K562 (cell line): ENCODE data around the gene SCFD1.

ENCODE experiments used
- CHD2 ChIP-seq: IDR thresholded peaks from 2 replicates; pipeline ENCODE4 v1.6.1; 2011; ENCODE audit warnings: low read depth, low read length
- CTCF ChIP-seq, 3 experiments: IDR thresholded peaks in 2 of 3; conservative IDR thresholded peaks in 1 of 3; 2 replicates each; pipeline ENCODE4 v1.5.1; 2011 to 2012; ENCODE audit warnings: low read length in 3 of 3, mild to moderate bottlenecking in 3 of 3, control low read depth in 2 of 3, improper control_type of control experiment in 1 of 3, inconsistent platforms in 1 of 3, low read depth in 1 of 3, mixed read lengths in 1 of 3, moderate library complexity in 1 of 3; ENCODE audit not compliant: insufficient read depth in 2 of 3
- GABPA ChIP-seq: fragments of 200-800 bp; sonication (Bioruptor generic); conservative IDR thresholded peaks from 2 replicates; pipeline ENCODE4 v1.6.1; 2016; ENCODE audit warnings: low read depth, missing genetic modification characterization, missing compliant biosample characterization
- JUND ChIP-seq, 2 experiments: IDR thresholded peaks; 2 replicates in 1 of 2; 3 replicates in 1 of 2; pipeline ENCODE4 v1.6.1; 2011; ENCODE audit warnings: borderline replicate concordance in 2 of 2, low read depth in 2 of 2, low read length in 2 of 2, improper control_type of control experiment in 1 of 2, missing biosample characterization in 1 of 2, missing genetic modification characterization in 1 of 2, missing genetic modification reagents in 1 of 2
- ZBTB7A ChIP-seq: IDR thresholded peaks from 2 replicates; pipeline ENCODE4 v1.6.1; 2011; ENCODE audit warnings: low read depth, mild to moderate bottlenecking, low read length, moderate library complexity, borderline replicate concordance; ENCODE audit not compliant: control insufficient read depth
- ZNF398 ChIP-seq: fragments of 250-450 bp; sonication (Bioruptor Pico); IDR thresholded peaks from 2 replicates; pipeline ENCODE4 v1.8.0; 2021; ENCODE audit warnings: moderate library complexity, mild to moderate bottlenecking, inconsistent platforms

- TF ChIP-seq JUND (IDR thresholded peaks at IDR 0.05; ENCODE audit: borderline replicate concordance, low read depth, low read length) (no peak), JUND (tag; IDR thresholded peaks at IDR 0.05; ENCODE audit: borderline replicate concordance, low read depth, low read length) (no peak), CTCF (IDR thresholded peaks at IDR 0.05 in 2 of 3, conservative IDR thresholded peaks at IDR 0.05 in 1 of 3; ENCODE audit: insufficient read depth in 2 of 3, low read depth in 1 of 3, low read length in 3 of 3) (peak in 2 of 3 experiments; percentile 10 to 26; a peak in 2 of 6 replicates), ZBTB7A (no peak), ZNF398 (CRISPR knock-in tag) (no peak), CHD2 (no peak), GABPA (tag) (no peak)
These were observed 134.5 kb downstream of the SCFD1 start for GRCh38 chr14:30756594-30756993.
